CD4-positive, alpha-beta T cell (primary cell): Measurements from ENCODE around the gene AGPAT3. TPM values are rescaled to one million over a fixed set of nuclear protein-coding genes. Genes with fewer than 3 reads are reported as not detected.
A peak's percentile ranks its signal among the peaks of the same experiment; 100 is the strongest.

Experiments
- ATAC-seq: fragments of 200-7000 bp; cut with Tn5 transposase; one replicate; pipeline ENCODE4 v1.10.0; 2022; ENCODE audit warnings: mild to moderate bottlenecking; ENCODE audit not compliant: poor library complexity
- CTCF ChIA-PET: fragments of 350-600 bp; sonication (Branson Sonifier 250); formaldehyde crosslinking; loops from one replicate; lab custom pipeline; 2021; ENCODE audit warnings: antibody characterized with exemption, inconsistent platforms; lab: Charles Lee
- POLR2A ChIA-PET: fragments of 350-600 bp; sonication (Branson Sonifier 250); formaldehyde crosslinking; loops from one replicate; lab custom pipeline; 2021; ENCODE audit warnings: antibody characterized with exemption, inconsistent platforms; lab: Charles Lee
- DNase-seq, 14 experiments: peaks; one replicate each; pipeline ENCODE4 v3.0.0-alpha.2; 2013 to 2020; ENCODE audit warnings: mixed read lengths in 2 of 14
- H3K27ac ChIP-seq, 2 donors: one replicate each; pipeline versions ENCODE4 v1.5.1 to v1.7.0; 2013; ENCODE audit warnings: low read length in 2 of 2, low read depth in 1 of 2, mild to moderate bottlenecking in 1 of 2
- H3K27me3 ChIP-seq, 2 experiments: 1 replicate in 1 of 2; 2 replicates in 1 of 2; pipeline versions ENCODE4 v1.6.1 to v1.7.0; 2013; ENCODE audit warnings: low read length in 2 of 2, control low read depth in 1 of 2, mild to moderate bottlenecking in 1 of 2, moderate library complexity in 1 of 2; ENCODE audit not compliant: insufficient read depth in 2 of 2, control insufficient read depth in 1 of 2
- H3K36me3 ChIP-seq: one replicate; pipeline ENCODE4 v1.6.1; 2013; ENCODE audit warnings: low read length, control low read depth; ENCODE audit not compliant: insufficient read depth
- H3K4me1 ChIP-seq: one replicate; pipeline ENCODE4 v1.6.1; 2013; ENCODE audit warnings: low read length, control low read depth; ENCODE audit not compliant: insufficient read depth
- H3K4me3 ChIP-seq: one replicate; pipeline ENCODE4 v1.5.1; 2013; ENCODE audit warnings: mild to moderate bottlenecking, low read length, moderate library complexity
- H3K9me3 ChIP-seq, 2 experiments: 1 replicate in 1 of 2; 2 replicates in 1 of 2; pipeline versions ENCODE4 v1.6.1 to v1.7.0; 2013; ENCODE audit warnings: low read length in 2 of 2, mild to moderate bottlenecking in 2 of 2, control low read depth in 1 of 2, moderate library complexity in 1 of 2; ENCODE audit not compliant: control insufficient read depth in 1 of 2, insufficient read depth in 1 of 2
- H3K27ac Mint-ChIP-seq: one replicate; pipeline ENCODE4 v1.8.0; 2020; ENCODE audit warnings: mixed read lengths
- H3K27me3 Mint-ChIP-seq: one replicate; pipeline ENCODE4 v1.8.0; 2021; ENCODE audit warnings: mixed read lengths
- H3K36me3 Mint-ChIP-seq: one replicate; pipeline ENCODE4 v1.8.0; 2021; ENCODE audit warnings: low read depth, mixed read lengths
- H3K4me1 Mint-ChIP-seq: one replicate; pipeline ENCODE4 v1.8.0; 2021; ENCODE audit warnings: low read depth, mixed read lengths
- H3K4me3 Mint-ChIP-seq: one replicate; pipeline ENCODE4 v1.8.0; 2020; ENCODE audit warnings: mild to moderate bottlenecking, mixed read lengths
- H3K9me3 Mint-ChIP-seq: one replicate; pipeline ENCODE4 v1.8.0; 2020; ENCODE audit warnings: mixed read lengths
- CTCF ChIP-seq: fragments of 200-600 bp; IDR thresholded peaks from one replicate; pipeline ENCODE4 v1.8.0; 2022; ENCODE audit warnings: antibody characterized with exemption, mild to moderate bottlenecking
- intact Hi-C, 2 experiments: fragments of 100-400 bp; cut with DNase I in 1 of 2; cut with micrococcal nuclease in 1 of 2; formaldehyde crosslinking; loops; one replicate each; pipeline versions ENCODE4 v1.15.1 to v1.9.0; 2023 to 2025; cut with DNase I, micrococcal nuclease
- total RNA-seq, 174 experiments: library from RNA in 2 of 174; stranded (reverse) in 2 of 174; gene quantifications; one replicate each; pipeline ENCODE4 v1.2.3 and lab custom pipeline; 2021 to 2026

Gene AGPAT3
- total RNA-seq, 2 experiments from 2014 or later: 40.8 to 43.4 TPM

- H3K36me3 ChIP-seq: no peaks in the 10 kb centered on the region
Observed at GRCh38 chr21:43916691-43917514, 51.9 kb downstream of the AGPAT3 start.

GRCh38 chr21:43917515-43918384 is 52.7 kb downstream of the AGPAT3 start:
- Mint-ChIP-seq H3K27me3 (no peaks in the 10 kb centered on the region), H3K9me3 (peaks cover 2% of the 10 kb centered on the region), H3K4me3 (peak overlapping the region; percentile 85), H3K4me1 (peaks cover 75% of the 10 kb centered on the region), H3K36me3 (peaks cover 17% of the 10 kb centered on the region), H3K27ac (peak overlapping the region; percentile 95)
- peak in 5 of 14 experiments; percentile 18 to 56 (median 36) for DNase-seq
- Histone ChIP-seq H3K4me3 (peak overlapping the region; percentile 62), H3K9me3 (peaks cover 4 to 8% of the 10 kb centered on the region in 2 experiments), H3K27ac (peak overlapping the region; percentile 78 to 87), H3K27me3 (no peaks in the 10 kb centered on the region), H3K36me3 (no peaks in the 10 kb centered on the region), H3K4me1 (peaks cover 51% of the 10 kb centered on the region)
- intact Hi-C loops: loop anchor here (1.0 to 5.0 kb wide), 3 partner anchors 50 to 107 kb away; partner anchors contain the start of gene AGPAT3 (in 1 of the 2)
- ATAC-seq: no peak
- no peak for TF ChIP-seq CTCF
- POLR2A ChIA-PET: interaction anchor here (0.6 to 1.0 kb wide), 5 partner anchors 21 to 57 kb away, joined by 3 to 7 read pairs (median 3); no protein-coding TSS in a partner anchor
- CTCF ChIA-PET: interaction anchor here (0.8 to 2.5 kb wide), 3 partner anchors 21 to 54 kb away, joined by 3 to 9 read pairs (median 3); no protein-coding TSS in a partner anchor

More at GRCh38 chr21:43916691-43917514, 51.9 kb downstream of the AGPAT3 start:
- peak overlapping the region; percentile 85 for H3K4me3 Mint-ChIP-seq
- Histone ChIP-seq H3K4me3 (peak overlapping the region; percentile 62), H3K27ac (peak overlapping the region; percentile 78 to 87), H3K4me1 (peaks cover 42% of the 10 kb centered on the region), H3K9me3 (peaks cover 9 to 16% of the 10 kb centered on the region in 2 experiments), H3K27me3 (no peaks in the 10 kb centered on the region)
- peaks cover 6% of the 10 kb centered on the region for H3K9me3 Mint-ChIP-seq
- H3K27ac Mint-ChIP-seq: peak overlapping the region; percentile 95
- peak; percentile 51 to 85 (median 67) for DNase-seq
- peaks cover 22% of the 10 kb centered on the region for H3K36me3 Mint-ChIP-seq
- TF ChIP-seq CTCF: no peak
- ATAC-seq: peak; percentile 89
- CTCF ChIA-PET: interaction anchor here (2.5 kb wide), 1 partner anchor 22 kb away, joined by 9 read pairs; no protein-coding TSS in a partner anchor
- POLR2A ChIA-PET: interaction anchor here (1.0 kb wide), 2 partner anchors 22 to 23 kb away, joined by 3 to 4 read pairs; no protein-coding TSS in a partner anchor
- no peaks in the 10 kb centered on the region for H3K27me3 Mint-ChIP-seq
- intact Hi-C loops: loop anchor here (1.0 to 5.0 kb wide), 3 partner anchors 50 to 106 kb away; partner anchors contain the start of gene AGPAT3 (in 1 of the 2)
- H3K4me1 Mint-ChIP-seq: peaks cover 74% of the 10 kb centered on the region
